GM23248 (cell line): ENCODE data around the gene GRIA4.

Experiments
- EZH2 ChIP-seq: fragments of 200-600 bp; sonication (generic); IDR thresholded peaks from 2 replicates; pipeline ENCODE4 v1.6.1; 2018; ENCODE audit warnings: antibody characterized with exemption, mild to moderate bottlenecking; ENCODE audit not compliant: insufficient read depth, poor library complexity, severe bottlenecking
- EZH2phosphoT487 ChIP-seq: fragments of 200-600 bp; sonication (generic); IDR thresholded peaks from 2 replicates; pipeline ENCODE4 v1.6.1; 2018; ENCODE audit warnings: antibody characterized with exemption, moderate library complexity, mild to moderate bottlenecking, low read depth; ENCODE audit not compliant: insufficient read depth

DNA sequence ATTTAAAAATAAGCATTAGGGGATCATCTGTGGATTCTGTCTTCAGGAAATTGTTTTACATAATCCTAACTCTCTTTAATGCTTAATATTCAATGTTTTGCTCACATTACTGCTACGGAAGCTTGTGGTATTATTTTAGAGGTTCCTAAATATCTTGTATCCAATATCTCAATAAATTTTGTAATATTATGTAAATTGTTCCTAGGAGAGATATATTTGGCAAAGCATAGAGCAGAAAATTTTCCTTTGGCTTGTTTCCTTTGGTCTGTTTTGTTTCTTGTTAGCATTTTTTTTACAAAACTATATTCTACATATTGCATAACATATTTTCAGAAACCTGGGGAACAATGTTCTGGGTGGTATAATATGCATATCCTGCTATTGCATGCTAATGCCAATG lies 144.8 kb downstream of the GRIA4 start:
- TF ChIP-seq EZH2phosphoT487 (no peak), EZH2 (no peak)
